ENCODE results near the gene MSL1.

GRCh38 chr17:40153603-40154236 lies 31.9 kb downstream of the MSL1 start:
- TF ChIP-seq, protein P1, sequence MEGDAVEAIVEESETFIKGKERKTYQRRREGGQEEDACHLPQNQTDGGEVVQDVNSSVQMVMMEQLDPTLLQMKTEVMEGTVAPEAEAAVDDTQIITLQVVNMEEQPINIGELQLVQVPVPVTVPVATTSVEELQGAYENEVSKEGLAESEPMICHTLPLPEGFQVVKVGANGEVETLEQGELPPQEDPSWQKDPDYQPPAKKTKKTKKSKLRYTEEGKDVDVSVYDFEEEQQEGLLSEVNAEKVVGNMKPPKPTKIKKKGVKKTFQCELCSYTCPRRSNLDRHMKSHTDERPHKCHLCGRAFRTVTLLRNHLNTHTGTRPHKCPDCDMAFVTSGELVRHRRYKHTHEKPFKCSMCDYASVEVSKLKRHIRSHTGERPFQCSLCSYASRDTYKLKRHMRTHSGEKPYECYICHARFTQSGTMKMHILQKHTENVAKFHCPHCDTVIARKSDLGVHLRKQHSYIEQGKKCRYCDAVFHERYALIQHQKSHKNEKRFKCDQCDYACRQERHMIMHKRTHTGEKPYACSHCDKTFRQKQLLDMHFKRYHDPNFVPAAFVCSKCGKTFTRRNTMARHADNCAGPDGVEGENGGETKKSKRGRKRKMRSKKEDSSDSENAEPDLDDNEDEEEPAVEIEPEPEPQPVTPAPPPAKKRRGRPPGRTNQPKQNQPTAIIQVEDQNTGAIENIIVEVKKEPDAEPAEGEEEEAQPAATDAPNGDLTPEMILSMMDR (IDR thresholded peaks at IDR 0.05; ENCODE audit: poor library complexity) = no peak
- TF ChIP-seq EZH2phosphoT487 (IDR thresholded peaks at IDR 0.05; ENCODE audit: low read depth, severe bottlenecking, unreplicated experiment) (no peak), EZH2 (IDR thresholded peaks at IDR 0.05; ENCODE audit: borderline replicate concordance) (no peak)

All from hepatocyte (in vitro differentiated cells).